ENCODE measurements around the gene CYP4F3.
"Not testable (repeated sequence)": the region's sequence is repeated elsewhere in the genome, so short reads cannot be mapped to it uniquely, and the experiment has no call there.

CYP4F3 gene

GRCh38 chr19:15669891-15670290 lies 29.2 kb downstream of the CYP4F3 start:
- DNase-seq (ENCODE audit: low read depth) = no peak

GRCh38 chr19:15671237-15671821 lies 30.6 kb downstream of the CYP4F3 start:
- DNase-seq (ENCODE audit: low read depth) = no peak

- no peak for DNase-seq (ENCODE audit: low read depth)
Observed at GRCh38 chr19:15671891-15672579, 31.3 kb downstream of the CYP4F3 start.

- peak; percentile 9 for DNase-seq (ENCODE audit: low read depth)
Observed at GRCh38 chr19:15672580-15673175, 32.0 kb downstream of the CYP4F3 start, which contains the start of gene CYP4F12. Gene CYP4F12, plus strand, starts transcription at chr19:15673087. Its CDS starts 443 bp downstream, at chr19:15673530.

- no peak for DNase-seq (ENCODE audit: low read depth)
Observed at GRCh38 chr19:15673176-15673654, 32.5 kb downstream of the CYP4F3 start.

- no peak for DNase-seq (ENCODE audit: low read depth)
Observed at GRCh38 chr19:15675560-15675959, 34.9 kb downstream of the CYP4F3 start.

- no peak for DNase-seq (ENCODE audit: low read depth)
Observed at GRCh38 chr19:15679089-15679488, 38.4 kb downstream of the CYP4F3 start.

- not testable (repeated sequence) for DNase-seq (ENCODE audit: low read depth)
Observed at GRCh38 chr19:15679865-15680264, 39.2 kb downstream of the CYP4F3 start.

GRCh38 chr19:15680478-15681322 lies 40.0 kb downstream of the CYP4F3 start:
- no peak for DNase-seq (ENCODE audit: low read depth)

- no peak for DNase-seq (ENCODE audit: low read depth)
Observed at GRCh38 chr19:15683411-15683810, 42.7 kb downstream of the CYP4F3 start.

- DNase-seq (ENCODE audit: low read depth) = no peak
Observed at GRCh38 chr19:15684828-15685227, 44.1 kb downstream of the CYP4F3 start.

- no peak for DNase-seq (ENCODE audit: low read depth)
Observed at GRCh38 chr19:15696654-15697194, 56.0 kb downstream of the CYP4F3 start.

- no peak for DNase-seq (ENCODE audit: low read depth)
Observed at GRCh38 chr19:15701757-15702533, 61.2 kb downstream of the CYP4F3 start.

GRCh38 chr19:15702534-15702930 lies 61.8 kb downstream of the CYP4F3 start:
- DNase-seq (ENCODE audit: low read depth) = peak; percentile 46
